ENCODE results near the gene DAPK1.

DAPK1 gene

GRCh38 chr9:87682618-87683017 lies 185.0 kb downstream of the DAPK1 start:
- 96% methylated on average over 4 of the region's 4 CpGs for WGBS
- no peaks in the 10 kb centered on the region for H3K9me3 ChIP-seq (ENCODE audit: insufficient read depth, low read depth, low read length)
- H3K27ac ChIP-seq (ENCODE audit: low read depth, low read length): no peak overlapping the region
- no peak overlapping the region for H3K4me3 ChIP-seq (ENCODE audit: low read length)
- no peaks in the 10 kb centered on the region for H3K4me1 ChIP-seq (ENCODE audit: insufficient read depth, low read length)
- no peak overlapping the region for H3K9ac ChIP-seq (ENCODE audit: low read depth, low read length)
- peaks cover 58% of the 10 kb centered on the region for H3K36me3 ChIP-seq (ENCODE audit: insufficient read depth, low read length)
- no peaks in the 10 kb centered on the region for H3K27me3 ChIP-seq (ENCODE audit: insufficient read depth, low read length)

DNA sequence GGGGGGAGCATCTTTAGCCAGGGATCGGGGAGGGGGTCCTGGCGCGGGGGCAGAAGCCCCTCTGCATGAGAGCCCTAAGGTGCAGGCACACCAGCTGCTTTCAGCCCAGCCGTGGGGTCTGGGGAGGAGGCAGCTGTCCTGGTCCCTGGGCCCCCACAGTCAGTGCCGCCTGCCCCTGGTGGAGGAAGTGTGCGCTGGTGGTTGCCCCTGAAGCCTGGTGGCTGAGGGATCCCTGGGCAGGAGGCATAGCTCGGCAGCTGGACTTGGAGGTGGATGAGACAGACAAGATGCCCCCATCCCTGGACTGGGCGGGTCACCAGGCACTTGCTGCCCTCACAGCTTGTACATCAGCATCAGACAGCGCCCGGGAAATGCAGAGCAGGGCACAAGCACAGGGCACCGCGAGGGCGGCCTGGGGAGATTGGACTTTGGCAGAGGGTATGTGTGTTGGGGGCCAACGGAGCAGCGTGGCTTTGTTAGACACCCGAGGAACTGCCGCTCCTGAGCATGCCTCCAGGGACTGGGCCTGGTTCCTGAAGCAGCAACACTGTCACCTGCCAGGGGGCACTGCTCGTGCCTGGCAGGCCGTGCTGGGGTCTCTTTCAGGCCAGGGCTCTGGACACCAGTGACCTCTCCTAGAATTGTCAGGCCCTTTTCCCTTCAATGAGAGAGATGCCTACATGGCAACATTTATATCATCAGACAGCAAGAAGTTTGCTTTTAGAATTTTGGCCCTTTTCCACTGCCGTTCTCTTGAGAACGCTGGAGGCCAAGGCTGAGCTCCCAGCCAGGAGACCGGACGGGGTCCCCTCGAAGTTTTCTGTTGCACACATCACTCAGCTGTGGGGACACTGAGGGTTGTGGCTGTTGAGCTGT lies 186.3 kb downstream of the DAPK1 start:
- H3K27ac ChIP-seq (ENCODE audit: low read depth, low read length): no peak overlapping the region
- H3K27me3 ChIP-seq (ENCODE audit: insufficient read depth, low read length): no peaks in the 10 kb centered on the region
- H3K9ac ChIP-seq (ENCODE audit: low read depth, low read length): no peak overlapping the region
- peaks cover 59% of the 10 kb centered on the region for H3K36me3 ChIP-seq (ENCODE audit: insufficient read depth, low read length)
- H3K9me3 ChIP-seq (ENCODE audit: insufficient read depth, low read depth, low read length): no peaks in the 10 kb centered on the region
- H3K4me3 ChIP-seq (ENCODE audit: low read length): no peak overlapping the region
- 87% methylated on average over 24 of the region's 24 CpGs for WGBS
- H3K4me1 ChIP-seq (ENCODE audit: insufficient read depth, low read length): no peaks in the 10 kb centered on the region

GRCh38 chr9:87684627-87685219 lies 187.1 kb downstream of the DAPK1 start:
- Histone ChIP-seq H3K9ac (ENCODE audit: low read depth, low read length) (no peak overlapping the region), H3K27me3 (ENCODE audit: insufficient read depth, low read length) (no peaks in the 10 kb centered on the region), H3K27ac (ENCODE audit: low read depth, low read length) (no peak overlapping the region), H3K9me3 (ENCODE audit: insufficient read depth, low read depth, low read length) (no peaks in the 10 kb centered on the region), H3K4me1 (ENCODE audit: insufficient read depth, low read length) (no peaks in the 10 kb centered on the region), H3K36me3 (ENCODE audit: insufficient read depth, low read length) (peaks cover 56% of the 10 kb centered on the region), H3K4me3 (ENCODE audit: low read length) (no peak overlapping the region)
- WGBS: 51% methylated on average over 11 of the region's 11 CpGs

DNA sequence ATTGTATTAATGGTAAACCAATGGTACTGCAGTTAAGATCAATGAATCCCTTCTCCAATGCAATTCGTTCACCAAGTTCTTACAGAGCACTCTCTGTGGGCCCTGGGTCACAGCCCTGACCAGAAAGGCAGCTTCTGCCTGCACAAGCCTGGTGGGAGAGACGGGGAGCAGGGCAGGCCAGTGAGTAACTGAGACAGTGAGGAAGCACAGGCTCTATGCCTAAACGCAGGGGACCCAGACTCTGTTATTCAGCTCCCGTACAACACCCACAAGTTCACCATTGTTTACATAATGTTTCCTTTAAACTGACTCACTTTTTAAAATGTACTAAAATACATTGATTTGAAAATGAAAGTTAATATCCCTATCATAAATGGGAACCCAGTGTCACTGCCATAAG lies 187.8 kb downstream of the DAPK1 start:
- Histone ChIP-seq H3K9me3 (ENCODE audit: insufficient read depth, low read depth, low read length) (no peaks in the 10 kb centered on the region), H3K4me1 (ENCODE audit: insufficient read depth, low read length) (no peaks in the 10 kb centered on the region), H3K9ac (ENCODE audit: low read depth, low read length) (no peak overlapping the region), H3K27ac (ENCODE audit: low read depth, low read length) (no peak overlapping the region), H3K4me3 (ENCODE audit: low read length) (no peak overlapping the region), H3K36me3 (ENCODE audit: insufficient read depth, low read length) (peaks cover 51% of the 10 kb centered on the region), H3K27me3 (ENCODE audit: insufficient read depth, low read length) (no peaks in the 10 kb centered on the region)
- 96% methylated on average over 4 of the region's 4 CpGs for WGBS

DNA sequence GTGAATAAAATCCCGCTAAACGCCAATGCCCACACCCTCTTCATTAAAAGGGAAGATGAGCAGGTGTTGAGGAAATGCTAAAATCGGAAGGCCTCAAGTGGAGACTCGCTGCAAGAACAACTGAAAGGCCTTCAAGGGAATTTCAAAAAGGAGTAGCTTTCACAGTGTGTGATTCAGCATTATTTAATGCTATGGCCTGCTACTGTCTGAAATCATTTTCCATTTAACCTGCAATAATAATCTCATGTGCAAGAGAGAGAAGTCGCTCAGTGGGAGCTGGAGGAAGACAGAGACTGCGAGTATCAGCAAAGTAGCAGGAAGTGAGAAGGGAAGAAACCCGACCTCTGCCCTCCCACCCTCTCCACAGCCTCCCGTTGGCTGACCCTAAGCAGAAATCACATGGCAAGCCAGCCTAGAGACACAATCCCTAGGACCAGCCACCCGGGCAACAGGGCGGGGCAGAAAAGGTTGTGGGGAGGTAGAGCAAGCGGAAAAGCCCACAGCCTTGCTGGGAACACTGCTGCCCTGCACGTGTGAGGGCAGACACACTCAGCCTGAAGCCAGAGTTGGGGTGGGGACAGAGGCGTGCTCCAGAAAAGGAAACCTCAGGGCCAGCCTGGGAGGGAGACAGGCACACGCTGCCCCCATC lies 188.3 kb downstream of the DAPK1 start:
- Histone ChIP-seq H3K4me3 (ENCODE audit: low read length) (no peak overlapping the region), H3K9me3 (ENCODE audit: insufficient read depth, low read depth, low read length) (no peaks in the 10 kb centered on the region), H3K4me1 (ENCODE audit: insufficient read depth, low read length) (no peaks in the 10 kb centered on the region), H3K9ac (ENCODE audit: low read depth, low read length) (no peak overlapping the region), H3K27ac (ENCODE audit: low read depth, low read length) (no peak overlapping the region), H3K27me3 (ENCODE audit: insufficient read depth, low read length) (no peaks in the 10 kb centered on the region), H3K36me3 (ENCODE audit: insufficient read depth, low read length) (peaks cover 48% of the 10 kb centered on the region)
- 90% methylated on average over 12 of the region's 14 CpGs for WGBS

DNA sequence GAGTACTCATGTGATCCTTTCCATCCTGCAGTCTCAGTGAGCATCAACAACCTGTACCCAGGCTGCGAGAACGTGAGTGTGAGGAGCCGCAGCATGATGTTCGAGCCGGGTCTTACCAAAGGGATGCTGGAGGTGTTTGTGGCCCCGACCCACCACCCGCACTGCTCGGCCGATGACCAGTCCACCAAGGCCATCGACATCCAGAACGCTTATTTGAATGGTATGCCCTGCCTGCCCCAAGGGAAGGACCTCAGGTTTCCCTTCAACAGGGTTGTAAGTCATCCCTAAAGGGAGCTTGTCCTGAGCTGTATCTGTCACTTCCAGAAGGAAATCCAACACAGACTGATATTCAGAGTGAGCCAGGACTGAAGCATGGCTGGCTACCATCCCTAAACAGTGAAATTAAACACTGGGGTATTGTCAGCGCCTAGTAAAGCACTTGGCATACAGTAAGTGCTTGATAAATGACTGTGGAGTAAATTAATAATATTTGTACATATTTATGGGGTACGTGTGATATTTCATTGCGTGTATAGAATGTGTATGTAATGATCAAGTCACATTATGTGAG lies 188.9 kb downstream of the DAPK1 start:
- WGBS: 96% methylated on average over 14 of the region's 14 CpGs
- H3K4me3 ChIP-seq (ENCODE audit: low read length): no peak overlapping the region
- no peaks in the 10 kb centered on the region for H3K4me1 ChIP-seq (ENCODE audit: insufficient read depth, low read length)
- no peak overlapping the region for H3K27ac ChIP-seq (ENCODE audit: low read depth, low read length)
- H3K9me3 ChIP-seq (ENCODE audit: insufficient read depth, low read depth, low read length): no peaks in the 10 kb centered on the region
- no peaks in the 10 kb centered on the region for H3K27me3 ChIP-seq (ENCODE audit: insufficient read depth, low read length)
- H3K9ac ChIP-seq (ENCODE audit: low read depth, low read length): no peak overlapping the region
- peaks cover 45% of the 10 kb centered on the region for H3K36me3 ChIP-seq (ENCODE audit: insufficient read depth, low read length)

DNA sequence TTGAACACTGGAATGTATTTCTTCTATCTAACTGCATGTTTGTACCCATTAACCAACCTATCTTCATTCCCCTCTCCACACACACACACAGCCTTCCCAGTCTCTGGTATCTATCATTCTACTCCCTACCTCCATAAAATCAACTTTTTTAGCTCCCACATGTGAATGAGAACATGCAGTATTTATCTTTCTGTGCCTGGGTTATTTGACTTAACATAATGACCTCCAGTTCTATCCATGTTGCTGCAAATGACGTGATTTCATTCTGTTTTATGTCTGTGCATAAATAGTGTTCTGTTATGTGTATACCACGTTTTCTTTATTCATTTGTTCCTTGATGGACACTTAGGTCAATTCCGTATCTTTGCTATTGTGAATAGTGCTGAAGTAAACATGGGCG lies 189.5 kb downstream of the DAPK1 start:
- 82% methylated on average over 4 of the region's 4 CpGs for WGBS
- H3K4me1 ChIP-seq (ENCODE audit: insufficient read depth, low read length): no peaks in the 10 kb centered on the region
- no peaks in the 10 kb centered on the region; the same call in 1 of the 2 replicates for H3K9me3 ChIP-seq (ENCODE audit: insufficient read depth, low read depth, low read length)

DNA sequence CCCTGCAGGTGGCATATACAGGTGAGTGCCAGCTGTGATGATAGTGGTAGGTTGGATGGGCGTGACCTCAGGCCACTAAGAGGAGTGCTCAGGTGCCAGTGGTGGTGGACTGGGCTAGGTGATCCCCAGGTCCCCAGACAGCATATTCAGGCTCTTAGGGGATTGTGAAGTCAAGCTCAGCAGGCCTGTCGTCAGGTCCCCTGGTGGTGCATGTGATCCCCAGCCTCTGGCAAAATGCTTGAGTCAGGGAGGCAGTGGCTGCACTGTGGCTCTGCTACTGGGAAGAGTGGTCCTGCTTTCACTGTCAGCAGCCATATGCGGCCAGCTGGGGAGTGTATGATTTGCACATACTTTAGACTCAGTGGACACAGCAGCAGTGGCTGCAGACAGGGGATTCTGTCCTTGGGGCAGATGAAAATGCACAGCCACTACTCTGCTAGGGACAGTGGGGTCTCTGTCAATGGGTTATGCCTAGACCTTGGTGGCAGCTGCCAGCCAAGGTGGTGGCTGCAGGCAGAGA lies 196.6 kb downstream of the DAPK1 start:
- H3K9me3 ChIP-seq (ENCODE audit: insufficient read depth, low read depth, low read length): peaks cover 3% of the 10 kb centered on the region; the same call in 1 of the 2 replicates
- peaks cover 48% of the 10 kb centered on the region for H3K36me3 ChIP-seq (ENCODE audit: insufficient read depth, low read length)
- H3K4me1 ChIP-seq (ENCODE audit: insufficient read depth, low read length): no peaks in the 10 kb centered on the region
- no peak overlapping the region for H3K4me3 ChIP-seq (ENCODE audit: low read length)
- H3K27ac ChIP-seq (ENCODE audit: low read depth, low read length): no peak overlapping the region
- H3K27me3 ChIP-seq (ENCODE audit: insufficient read depth, low read length): no peaks in the 10 kb centered on the region
- WGBS: 96% methylated on average over 3 of the region's 3 CpGs
- no peak overlapping the region for H3K9ac ChIP-seq (ENCODE audit: low read depth, low read length)

More for the DNA sequence above, 189.5 kb downstream of the DAPK1 start:
- Histone ChIP-seq H3K27me3 (ENCODE audit: insufficient read depth, low read length) (no peaks in the 10 kb centered on the region), H3K27ac (ENCODE audit: low read depth, low read length) (no peak overlapping the region), H3K9ac (ENCODE audit: low read depth, low read length) (no peak overlapping the region), H3K36me3 (ENCODE audit: insufficient read depth, low read length) (peaks cover 43% of the 10 kb centered on the region), H3K4me3 (ENCODE audit: low read length) (no peak overlapping the region)

GRCh38 chr9:87695523-87695922 lies 197.9 kb downstream of the DAPK1 start:
- Histone ChIP-seq H3K27me3 (ENCODE audit: insufficient read depth, low read length) (no peaks in the 10 kb centered on the region), H3K36me3 (ENCODE audit: insufficient read depth, low read length) (peaks cover 60% of the 10 kb centered on the region)
- WGBS: 89% methylated on average over 1 of the region's 1 CpG

GRCh38 chr9:87696641-87697040 lies 199.0 kb downstream of the DAPK1 start:
- Histone ChIP-seq H3K9ac (ENCODE audit: low read depth, low read length) (no peak overlapping the region), H3K27ac (ENCODE audit: low read depth, low read length) (no peak overlapping the region), H3K36me3 (ENCODE audit: insufficient read depth, low read length) (peaks cover 60% of the 10 kb centered on the region), H3K4me3 (ENCODE audit: low read length) (no peak overlapping the region), H3K27me3 (ENCODE audit: insufficient read depth, low read length) (no peaks in the 10 kb centered on the region), H3K9me3 (ENCODE audit: insufficient read depth, low read depth, low read length) (peaks cover 3% of the 10 kb centered on the region; the same call in 1 of the 2 replicates), H3K4me1 (ENCODE audit: insufficient read depth, low read length) (0 out of 2 replicates have a peak, but pooled peaks cover 5% of the 10 kb centered on the region)
- 95% methylated on average over 7 of the region's 7 CpGs for WGBS

More at GRCh38 chr9:87695523-87695922, 197.9 kb downstream of the DAPK1 start:
- no peak overlapping the region for H3K9ac ChIP-seq (ENCODE audit: low read depth, low read length)
- H3K4me3 ChIP-seq (ENCODE audit: low read length): no peak overlapping the region
- peaks cover 3% of the 10 kb centered on the region; the same call in 1 of the 2 replicates for H3K9me3 ChIP-seq (ENCODE audit: insufficient read depth, low read depth, low read length)
- no peak overlapping the region for H3K27ac ChIP-seq (ENCODE audit: low read depth, low read length)
- no peaks in the 10 kb centered on the region for H3K4me1 ChIP-seq (ENCODE audit: insufficient read depth, low read length)
